ENCODE data around the gene ZNF576.
A peak's percentile ranks its signal among the peaks of the same experiment; 100 is the strongest.
"Not testable (repeated sequence)": the region's sequence is repeated elsewhere in the genome, so short reads cannot be mapped to it uniquely, and the experiment has no call there.

ZNF576 gene, protein sequence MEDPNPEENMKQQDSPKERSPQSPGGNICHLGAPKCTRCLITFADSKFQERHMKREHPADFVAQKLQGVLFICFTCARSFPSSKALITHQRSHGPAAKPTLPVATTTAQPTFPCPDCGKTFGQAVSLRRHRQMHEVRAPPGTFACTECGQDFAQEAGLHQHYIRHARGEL

DNA sequence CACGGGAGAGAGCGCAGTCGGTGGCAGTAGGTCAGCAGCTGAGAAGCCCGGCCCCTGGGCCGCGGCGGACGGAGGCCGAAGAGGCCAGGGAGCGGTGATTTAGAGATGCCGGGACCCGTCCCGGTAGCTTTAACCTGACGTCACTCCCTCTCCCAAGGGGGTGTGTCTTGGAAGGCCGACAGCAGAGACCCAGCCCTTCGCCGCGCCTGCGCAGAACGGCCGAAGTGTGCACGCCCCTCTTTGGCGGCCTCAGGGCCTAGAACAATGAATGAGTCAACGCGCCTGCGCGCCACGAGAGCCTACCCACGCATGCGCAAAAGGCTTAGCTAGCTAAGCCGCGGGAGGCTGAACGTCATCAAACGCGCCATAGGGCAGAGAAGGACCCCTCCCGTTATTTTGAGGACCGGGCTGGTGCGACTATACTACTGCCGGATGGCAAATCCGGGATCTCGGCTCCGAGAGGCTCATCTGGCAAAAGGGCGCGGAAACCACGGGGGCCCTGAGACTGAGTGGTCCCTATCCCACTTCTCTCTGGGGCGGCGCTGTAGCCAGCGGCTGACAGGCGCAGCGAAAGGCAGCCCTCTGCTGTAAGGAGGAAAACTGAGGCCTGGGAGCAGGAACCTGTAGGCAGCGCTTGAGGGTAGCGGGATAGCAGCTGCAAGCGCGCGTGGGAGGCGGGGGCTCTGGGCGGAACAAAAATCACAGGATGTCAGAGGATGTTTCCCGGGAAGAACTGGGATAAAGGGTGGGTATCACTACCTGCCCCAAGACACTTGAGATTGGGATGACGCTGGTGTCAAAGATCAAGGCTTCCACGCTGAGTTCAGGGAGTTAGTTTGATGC lies at the start of gene ZNF576, which contains the start of gene IRGQ:
Gene ZNF576 (plus strand): TSS at position 597 of the 843 bp plus-strand sequence. CDS start 514 bp downstream, outside the sequence.
Gene IRGQ (minus strand): TSS at position 136 of the 843 bp plus-strand sequence. CDS start 796 bp downstream, outside the sequence.
- peak; percentile 100 for DNase-seq (ENCODE audit: low read depth)

DNA sequence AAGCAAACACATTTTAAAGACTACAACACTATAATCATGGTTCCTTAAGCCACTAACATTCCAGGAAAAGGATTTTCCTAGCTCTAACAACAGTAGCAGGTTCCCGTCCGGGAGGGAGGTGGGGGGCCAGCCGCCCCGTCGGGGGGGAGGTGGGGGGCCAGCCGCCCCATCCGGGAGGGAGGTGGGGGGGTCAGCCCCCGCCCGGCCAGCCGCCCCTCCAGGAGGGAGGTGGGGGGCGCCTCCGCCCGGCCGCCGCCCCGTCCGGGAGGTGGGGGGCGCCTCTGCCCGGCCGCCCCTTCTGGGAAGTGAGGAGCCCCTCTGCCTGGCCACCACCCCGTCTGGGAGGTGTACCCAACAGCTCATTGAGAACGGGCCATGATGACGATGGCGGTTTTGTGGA lies 48.5 kb upstream of the ZNF576 start:
- DNase-seq (ENCODE audit: low read depth) = not testable (repeated sequence)

DNA sequence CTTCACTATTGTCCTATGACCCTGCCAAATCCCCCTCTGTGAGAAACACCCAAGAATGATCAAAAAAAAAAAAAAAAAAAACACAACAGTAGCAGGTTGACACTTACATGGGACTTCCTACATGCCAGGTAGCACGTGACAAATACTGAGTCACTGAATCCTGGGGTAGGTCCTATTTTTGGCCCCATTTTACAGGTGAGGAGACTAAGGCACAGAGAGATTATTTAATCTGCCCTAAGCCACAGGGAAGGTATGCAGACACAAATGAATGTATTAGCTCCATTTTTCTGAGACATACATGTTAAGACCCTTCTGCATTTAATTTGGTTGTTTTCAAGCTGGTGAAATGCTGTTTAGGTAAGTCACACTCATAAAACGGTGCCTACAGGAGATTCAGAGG lies 47.7 kb upstream of the ZNF576 start:
- no peak for DNase-seq (ENCODE audit: low read depth)

DNA sequence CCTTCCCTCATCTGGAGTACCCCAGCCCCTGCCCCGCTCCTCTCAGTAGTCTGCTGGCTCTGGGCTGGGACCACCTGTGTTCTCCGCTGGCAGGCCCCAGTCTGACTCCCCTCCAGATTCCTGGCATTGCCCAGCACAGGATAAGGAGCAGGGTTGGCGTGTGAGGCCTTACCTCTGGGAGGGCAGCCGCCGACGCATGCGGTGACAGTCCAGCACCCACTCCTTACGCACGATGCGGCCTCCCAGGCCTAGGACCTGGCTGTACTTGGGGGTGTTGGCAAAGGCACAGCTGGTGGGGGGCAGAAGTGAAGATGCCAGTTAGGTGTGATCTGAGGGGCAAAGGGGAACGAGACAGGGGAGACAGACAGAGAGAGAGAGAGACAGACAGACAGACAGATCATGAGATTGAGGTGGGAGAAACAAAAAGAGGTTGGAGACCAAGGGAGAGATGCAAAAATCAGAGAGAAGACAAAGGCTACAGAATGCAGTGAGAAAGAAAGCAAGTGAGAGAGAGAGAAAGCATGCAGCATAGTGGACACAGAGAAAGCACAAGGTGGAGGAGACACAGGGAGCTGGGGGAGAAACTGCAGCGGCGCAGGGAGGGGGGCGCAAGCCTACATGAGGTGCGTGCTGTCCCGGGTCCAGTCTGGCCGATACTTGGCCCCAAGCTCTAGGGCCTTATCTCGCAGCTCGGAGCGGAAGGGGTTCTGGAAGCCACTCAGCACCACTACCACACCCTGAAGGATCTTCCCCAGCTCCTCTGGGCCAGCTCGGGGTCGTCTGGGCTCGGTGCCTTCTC lies 44.8 kb upstream of the ZNF576 start:
- DNase-seq (ENCODE audit: low read depth) = no peak

DNA sequence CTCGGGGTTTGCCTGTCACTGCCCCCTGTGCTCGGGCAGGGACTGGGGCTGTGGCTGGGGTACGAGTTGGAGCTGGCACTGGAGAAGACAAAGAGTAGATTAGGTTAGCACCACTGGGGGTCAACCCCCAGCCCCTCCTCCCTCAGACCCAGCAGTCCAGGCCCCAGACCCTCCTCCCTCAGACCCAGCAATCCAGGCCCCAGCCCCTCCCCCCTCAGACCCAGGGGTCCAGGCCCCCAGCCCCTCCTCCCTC lies 44.3 kb upstream of the ZNF576 start:
- DNase-seq (ENCODE audit: low read depth) = no peak

DNA sequence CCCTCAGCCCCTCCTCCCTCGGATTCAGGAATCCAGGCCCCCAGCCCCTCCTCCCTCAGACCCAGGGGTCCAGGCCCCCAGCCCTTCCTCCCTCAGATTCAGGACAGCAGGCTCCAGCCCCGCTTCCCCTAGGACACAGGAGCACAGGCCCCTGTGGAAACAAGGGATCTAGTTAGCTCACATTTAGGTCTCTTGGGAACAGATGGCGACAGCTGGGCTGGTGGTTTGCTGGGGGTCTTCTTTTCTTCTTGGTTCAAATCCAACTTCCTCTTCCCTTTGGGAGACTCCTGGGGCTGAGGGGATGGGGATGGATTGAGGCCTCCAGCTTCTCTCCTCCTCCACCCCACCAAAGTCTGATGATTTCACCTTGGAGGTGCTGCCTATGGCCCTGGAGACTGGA lies 43.8 kb upstream of the ZNF576 start:
- no peak for DNase-seq (ENCODE audit: low read depth)

DNA sequence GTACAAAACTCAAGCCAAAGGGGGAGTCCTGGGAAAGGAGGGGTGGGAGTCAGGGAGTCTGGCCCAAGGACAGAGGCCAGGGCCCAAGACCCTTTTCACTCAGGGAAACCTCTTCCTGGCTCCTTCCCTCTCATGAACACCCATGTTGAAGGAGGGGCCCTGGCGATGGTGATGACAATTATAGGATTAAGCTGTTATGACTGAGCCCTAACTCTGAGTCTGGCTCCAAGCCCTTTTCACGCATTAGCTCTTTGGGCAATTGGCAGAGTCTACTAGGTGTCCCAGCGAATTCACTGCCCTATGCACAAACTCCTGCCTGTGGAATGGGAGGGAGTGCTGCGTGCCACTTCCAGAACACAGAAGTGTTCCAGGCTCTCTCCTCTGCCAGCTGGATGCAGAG lies 42.7 kb upstream of the ZNF576 start:
- no peak for DNase-seq (ENCODE audit: low read depth)

DNA sequence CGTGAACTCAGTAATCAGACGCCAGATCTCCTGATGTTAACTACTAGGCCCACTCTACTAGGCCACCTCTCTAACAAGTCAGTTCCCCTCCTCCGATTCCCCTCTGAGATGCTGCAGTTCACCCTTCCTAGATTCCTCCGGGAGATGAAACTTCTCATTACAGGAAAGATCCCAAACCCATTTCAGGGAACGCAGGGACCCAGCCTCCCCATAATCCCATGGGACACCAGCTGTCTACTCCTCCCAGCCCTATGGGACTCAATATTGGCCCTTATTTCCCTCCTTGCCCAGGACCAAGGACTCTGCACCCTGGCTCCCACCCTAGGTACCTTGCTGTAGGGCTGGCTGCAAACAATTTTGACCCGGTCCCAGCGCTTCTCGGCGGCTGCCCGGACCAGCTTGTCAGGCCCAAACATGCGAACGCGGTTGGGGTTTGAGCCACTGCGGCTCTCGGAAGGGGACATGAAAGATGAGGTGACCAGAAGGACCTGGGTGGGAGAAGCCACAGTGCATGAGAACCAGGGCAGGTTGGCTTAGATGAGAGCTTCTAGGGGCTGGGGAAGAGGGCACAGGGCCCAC lies 42.0 kb upstream of the ZNF576 start:
- DNase-seq (ENCODE audit: low read depth) = no peak

DNA sequence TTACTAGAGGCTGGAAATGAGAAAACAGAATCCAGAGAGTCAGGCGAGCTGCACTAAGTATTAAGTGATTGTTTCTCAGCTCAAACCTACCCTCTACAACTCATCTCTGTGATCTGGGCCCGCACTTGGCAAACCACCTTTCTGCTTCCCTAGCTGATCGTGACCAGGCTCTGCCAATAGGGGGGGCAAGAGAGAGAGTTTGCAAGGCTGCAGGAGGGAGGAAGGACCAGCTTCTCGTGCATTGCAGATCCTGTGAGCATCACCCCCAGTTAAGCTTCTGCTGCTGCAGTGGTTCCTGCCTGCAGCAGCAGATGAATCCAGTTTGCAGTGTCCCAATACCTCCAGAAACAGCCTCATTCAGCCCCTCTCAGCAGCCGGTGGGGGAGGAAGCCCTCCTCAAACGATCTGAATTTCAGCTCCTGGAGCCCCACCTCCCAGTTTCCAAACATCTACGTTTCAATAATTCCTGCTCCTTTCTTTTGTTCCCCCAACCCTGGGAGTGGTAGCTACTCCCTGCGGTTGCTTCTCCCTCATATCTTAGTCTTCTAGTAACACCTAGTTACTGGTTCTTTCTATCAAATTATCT lies 41.1 kb upstream of the ZNF576 start:
- peak; percentile 57 for DNase-seq (ENCODE audit: low read depth)

DNA sequence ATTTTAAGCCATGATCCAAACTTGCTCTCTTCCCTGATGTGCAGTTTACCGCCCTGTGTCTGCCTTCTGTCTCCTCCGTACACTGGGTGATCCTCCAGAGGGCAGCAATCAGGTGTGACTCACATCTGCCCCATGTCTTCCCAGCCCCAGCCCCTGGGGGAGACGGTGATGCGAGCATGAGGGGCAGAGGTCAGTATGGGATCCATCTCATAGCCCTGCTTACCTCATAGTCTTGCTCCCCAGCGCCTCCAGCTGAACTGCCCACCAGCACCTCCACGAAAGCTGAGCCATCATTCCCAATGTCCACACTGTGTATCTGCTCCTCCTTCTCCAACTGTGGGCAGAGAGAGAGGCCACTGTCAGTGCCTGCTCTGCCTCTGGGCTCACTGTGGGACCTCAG lies 35.7 kb upstream of the ZNF576 start:
- no peak for DNase-seq (ENCODE audit: low read depth)

DNA sequence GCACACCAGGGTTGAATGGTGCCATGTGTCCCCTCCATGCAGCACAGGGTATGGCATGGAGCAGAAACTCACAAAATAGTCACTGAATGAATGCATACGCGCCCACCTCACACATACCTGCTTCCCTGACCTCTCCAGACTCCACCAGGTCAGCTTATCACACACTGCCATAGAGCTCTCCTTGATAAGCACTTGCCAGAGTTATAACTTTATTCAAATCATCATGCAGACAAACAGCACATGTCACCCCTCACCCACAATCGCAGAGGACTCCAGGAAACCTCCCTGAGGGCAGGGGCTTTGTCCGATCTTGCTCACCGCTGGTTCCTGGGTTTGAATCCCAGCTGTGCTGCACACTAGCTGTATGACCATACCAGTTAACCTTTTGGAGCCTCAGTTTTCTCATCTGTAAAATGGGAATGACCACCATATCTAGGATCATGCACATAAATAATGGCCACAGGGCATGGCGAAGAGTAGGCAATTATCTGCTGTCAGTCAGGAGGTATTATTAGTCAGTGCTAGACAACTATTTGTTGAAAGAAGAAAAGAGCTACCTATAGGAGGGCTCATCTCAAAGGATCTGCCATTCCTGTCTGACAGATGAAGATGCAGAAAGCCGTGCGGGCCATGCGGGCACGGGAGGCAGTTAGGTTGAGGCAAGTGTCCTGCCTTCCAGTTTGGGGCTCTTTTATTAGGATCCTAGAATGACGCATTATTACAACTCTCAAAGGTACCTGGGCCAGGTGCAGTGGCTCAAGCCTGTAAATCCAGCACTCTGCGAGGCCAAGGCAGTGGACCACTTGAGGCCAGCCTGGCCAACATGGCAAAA lies 35.0 kb upstream of the ZNF576 start:
- no peak for DNase-seq (ENCODE audit: low read depth)

DNA sequence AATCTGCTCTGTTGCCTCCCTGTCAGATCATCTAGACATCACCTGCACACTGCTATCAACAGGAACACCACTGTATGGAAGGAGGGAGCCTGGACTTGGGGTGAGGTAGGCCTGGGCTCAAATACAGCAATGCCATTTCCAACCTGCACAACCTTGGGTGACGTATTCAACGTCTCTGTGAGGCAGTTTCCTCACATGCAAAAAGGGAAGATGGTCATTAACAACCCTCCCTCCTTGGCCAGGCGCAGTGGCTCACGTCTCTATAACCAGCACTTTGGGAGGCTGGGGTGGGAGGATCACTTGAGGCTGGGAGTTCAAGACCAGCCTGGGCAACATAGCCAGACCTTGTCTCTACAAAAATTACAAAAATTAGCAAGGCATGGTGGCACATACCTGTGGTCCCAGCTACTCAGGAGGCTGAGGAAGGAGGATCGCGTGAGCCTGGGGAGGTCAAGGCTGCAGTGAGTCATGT lies 34.1 kb upstream of the ZNF576 start:
- DNase-seq (ENCODE audit: low read depth) = no peak

DNA sequence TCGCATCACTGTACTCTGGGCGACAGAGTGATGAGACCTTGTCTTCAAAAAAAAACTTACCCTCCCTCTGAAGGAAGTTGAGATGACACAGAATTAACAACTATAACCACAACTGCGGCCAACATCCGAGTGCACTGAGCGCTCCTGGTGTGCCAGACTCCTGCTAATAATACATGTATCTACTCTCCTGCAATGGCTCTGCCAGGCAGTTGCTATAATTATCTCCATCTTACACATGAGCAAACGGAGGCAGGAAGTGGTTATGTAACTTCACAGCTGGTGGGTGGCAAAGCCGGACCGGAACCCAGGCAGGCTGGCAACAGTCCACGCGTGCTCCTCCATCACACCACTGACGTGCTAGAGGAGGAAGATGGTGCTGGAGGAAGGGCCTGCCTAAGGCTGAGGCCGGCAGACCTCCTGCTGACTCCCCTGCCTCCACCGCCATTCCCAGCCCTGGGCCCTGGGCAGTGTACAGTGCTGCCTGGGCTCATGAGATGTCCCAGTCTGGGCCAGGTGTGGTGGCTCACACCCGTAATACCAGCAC lies 33.6 kb upstream of the ZNF576 start:
- DNase-seq (ENCODE audit: low read depth) = no peak

DNA sequence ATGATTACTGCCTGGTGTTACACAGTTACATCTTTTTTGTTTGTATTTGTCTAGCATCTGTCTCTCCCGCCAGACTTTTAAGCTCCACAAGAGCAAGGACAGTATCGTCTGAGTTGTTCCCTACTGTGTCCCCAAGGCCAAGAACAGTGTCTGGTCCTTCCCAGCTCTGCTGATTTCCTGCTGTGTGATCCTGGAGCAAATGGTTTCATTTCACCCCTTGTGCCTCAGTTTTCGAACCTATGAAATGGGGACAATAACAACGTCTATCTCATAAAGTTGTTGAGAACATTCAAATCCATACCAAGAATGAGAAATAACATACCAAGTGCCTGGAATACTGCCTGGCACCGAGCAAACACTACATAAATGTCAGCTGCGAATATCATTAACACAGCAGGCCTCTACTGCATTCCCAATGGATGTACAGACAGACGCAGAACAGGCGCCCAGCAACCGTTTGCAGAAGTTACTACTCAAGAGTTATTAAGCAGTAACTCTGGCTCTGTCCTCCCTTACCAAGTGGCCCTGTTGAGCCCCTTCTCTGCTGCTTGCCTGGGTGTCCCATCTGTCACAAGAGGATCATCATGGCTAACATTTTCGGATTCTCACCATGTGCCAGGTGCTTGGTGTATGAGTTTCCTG lies 32.5 kb upstream of the ZNF576 start:
- DNase-seq (ENCODE audit: low read depth) = no peak

DNA sequence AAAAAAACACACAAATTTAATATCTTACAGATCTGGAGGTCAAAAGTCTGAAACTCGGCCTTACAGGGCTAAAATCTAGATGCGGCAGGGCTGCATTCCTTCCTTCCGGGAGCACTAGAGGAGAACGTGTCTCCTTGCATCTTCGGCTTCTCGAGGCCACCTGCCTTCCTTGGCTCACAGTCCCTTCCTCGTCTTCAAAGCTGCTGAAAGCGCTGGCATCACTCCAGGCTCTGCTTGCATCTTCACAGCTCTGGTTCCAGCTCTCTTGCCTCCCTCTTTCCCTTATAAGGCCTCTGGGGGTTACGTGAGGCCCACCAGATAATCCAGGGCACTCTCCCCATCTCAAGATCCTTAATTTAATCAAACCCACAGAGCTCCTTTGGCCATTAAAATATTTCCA lies 31.6 kb upstream of the ZNF576 start:
- DNase-seq (ENCODE audit: low read depth) = no peak

DNA sequence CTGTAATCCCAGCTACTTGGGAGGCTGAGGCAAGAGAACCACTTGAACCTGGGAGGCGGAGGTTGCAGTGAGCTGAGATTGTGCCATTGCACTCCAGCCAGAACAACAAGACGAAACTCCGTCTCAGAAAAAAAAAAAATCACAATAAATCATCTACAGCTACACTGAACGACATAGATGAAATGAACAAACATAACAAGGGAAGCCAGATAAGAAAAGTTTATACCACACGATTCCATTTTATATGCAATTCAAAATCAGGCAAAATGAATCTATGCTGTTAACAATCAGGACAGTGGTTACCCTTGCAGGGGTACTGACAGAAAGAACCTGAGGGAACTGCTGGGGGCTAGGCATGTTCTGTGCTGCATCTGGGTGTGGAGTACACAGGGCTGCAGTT lies 26.7 kb upstream of the ZNF576 start:
- DNase-seq (ENCODE audit: low read depth) = no peak

DNA sequence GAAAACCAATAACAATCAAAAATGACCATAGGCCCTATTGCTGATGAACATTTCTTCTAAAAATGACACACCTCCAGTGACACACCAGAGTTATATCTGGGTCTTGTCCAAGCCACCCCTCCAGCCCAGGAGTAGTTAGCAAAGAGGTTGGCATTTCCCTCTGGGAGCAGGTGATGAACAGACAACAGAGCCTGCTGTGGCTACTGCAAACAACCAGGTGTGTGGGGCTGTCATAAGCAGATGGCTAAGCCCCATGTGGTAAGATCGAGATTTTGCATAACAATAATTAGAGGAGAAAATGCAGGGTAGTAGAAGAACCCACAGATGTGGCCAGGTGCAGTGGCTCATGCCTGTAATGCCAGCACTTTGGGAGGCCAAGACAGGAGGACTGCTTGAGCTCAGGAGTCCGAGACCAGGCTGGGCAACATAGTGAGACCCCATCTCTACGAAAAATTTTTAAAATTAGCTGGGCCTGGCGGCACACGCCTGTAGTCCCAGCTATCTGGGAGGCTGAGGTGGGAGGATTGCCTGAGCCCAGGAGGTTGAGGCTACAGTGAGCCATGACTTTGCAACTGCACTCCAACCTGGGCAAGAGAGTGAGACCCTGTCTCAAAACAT lies 26.1 kb upstream of the ZNF576 start:
- DNase-seq (ENCODE audit: low read depth) = no peak

DNA sequence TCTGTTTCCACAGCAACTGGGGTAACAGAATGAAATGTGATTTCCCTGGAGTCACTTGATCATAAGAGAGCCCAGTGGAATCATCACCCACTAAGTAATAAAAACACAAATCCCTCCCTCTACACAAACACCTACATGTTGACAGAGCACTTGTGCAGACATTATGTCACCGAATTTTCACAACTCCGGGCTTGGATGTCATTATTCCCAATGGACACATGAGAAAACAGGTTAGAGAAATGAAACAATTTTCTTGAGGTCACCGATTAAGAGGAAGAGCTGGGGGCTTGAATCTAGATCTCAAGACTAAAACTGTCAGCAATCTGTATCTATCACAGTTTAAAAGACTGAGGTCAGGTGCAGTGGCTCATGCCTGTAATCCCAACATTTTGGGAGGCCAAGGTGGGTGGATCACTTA lies 24.2 kb upstream of the ZNF576 start:
- DNase-seq (ENCODE audit: low read depth) = no peak

DNA sequence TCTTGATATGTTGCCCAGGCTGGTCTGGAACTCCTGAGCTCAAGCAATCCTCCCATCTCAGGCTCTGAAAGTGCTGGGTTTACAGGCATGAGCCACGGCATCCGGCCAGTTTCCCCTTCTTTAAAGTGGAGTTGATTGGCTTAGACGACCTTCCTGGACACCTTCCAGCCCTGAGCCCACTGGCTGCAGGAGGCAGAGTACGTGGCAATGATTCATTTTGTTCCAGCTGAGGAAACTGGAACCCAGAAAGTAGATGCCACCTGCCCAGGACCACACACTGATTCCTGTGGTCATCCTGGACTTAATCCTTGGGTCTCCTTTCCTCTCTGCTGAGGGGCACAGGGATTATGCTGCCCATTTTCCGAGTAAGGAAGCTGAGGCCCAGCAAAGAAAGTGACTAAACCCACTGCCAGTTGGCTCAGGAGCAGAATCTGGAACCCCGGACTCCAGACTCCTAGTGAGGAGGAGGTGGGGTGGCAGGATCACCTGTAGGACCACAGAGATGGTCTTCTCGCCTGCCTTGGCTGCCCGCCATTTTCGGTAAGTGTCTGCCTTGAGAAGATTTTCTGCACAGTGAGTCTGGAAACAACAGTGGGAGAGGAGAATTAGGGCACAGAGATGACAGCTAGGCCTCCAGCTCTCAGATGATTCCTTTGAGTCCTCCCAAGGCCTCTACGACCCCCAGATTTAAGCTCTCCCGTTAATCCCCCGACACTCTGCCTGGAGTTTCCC lies 21.8 kb upstream of the ZNF576 start:
- no peak for DNase-seq (ENCODE audit: low read depth)

Data from fibroblast of the conjunctiva (primary cell).